ENCODE measurements around the gene TBC1D22A.
"Not testable (repeated sequence)": the region's sequence is repeated elsewhere in the genome, so short reads cannot be mapped to it uniquely, and the experiment has no call there.

Gene TBC1D22A

GRCh38 chr22:47165338-47166032 is 403.0 kb downstream of the TBC1D22A start:
- peak; percentile 64 for DNase-seq (ENCODE audit: low spot score)
- no peak overlapping the region for H3K27ac ChIP-seq
- H3K4me3 ChIP-seq = no peak overlapping the region
- TF ChIP-seq, protein P1, sequence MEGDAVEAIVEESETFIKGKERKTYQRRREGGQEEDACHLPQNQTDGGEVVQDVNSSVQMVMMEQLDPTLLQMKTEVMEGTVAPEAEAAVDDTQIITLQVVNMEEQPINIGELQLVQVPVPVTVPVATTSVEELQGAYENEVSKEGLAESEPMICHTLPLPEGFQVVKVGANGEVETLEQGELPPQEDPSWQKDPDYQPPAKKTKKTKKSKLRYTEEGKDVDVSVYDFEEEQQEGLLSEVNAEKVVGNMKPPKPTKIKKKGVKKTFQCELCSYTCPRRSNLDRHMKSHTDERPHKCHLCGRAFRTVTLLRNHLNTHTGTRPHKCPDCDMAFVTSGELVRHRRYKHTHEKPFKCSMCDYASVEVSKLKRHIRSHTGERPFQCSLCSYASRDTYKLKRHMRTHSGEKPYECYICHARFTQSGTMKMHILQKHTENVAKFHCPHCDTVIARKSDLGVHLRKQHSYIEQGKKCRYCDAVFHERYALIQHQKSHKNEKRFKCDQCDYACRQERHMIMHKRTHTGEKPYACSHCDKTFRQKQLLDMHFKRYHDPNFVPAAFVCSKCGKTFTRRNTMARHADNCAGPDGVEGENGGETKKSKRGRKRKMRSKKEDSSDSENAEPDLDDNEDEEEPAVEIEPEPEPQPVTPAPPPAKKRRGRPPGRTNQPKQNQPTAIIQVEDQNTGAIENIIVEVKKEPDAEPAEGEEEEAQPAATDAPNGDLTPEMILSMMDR (IDR thresholded peaks at IDR 0.05) = no peak

- TF ChIP-seq, protein P1 (IDR thresholded peaks at IDR 0.05) = no peak
- H3K27ac ChIP-seq = no peak overlapping the region
- DNase-seq (ENCODE audit: low spot score) = peak; percentile 26
- H3K4me3 ChIP-seq = no peak overlapping the region
Observed at GRCh38 chr22:47166033-47166404, 403.6 kb downstream of the TBC1D22A start.

DNA sequence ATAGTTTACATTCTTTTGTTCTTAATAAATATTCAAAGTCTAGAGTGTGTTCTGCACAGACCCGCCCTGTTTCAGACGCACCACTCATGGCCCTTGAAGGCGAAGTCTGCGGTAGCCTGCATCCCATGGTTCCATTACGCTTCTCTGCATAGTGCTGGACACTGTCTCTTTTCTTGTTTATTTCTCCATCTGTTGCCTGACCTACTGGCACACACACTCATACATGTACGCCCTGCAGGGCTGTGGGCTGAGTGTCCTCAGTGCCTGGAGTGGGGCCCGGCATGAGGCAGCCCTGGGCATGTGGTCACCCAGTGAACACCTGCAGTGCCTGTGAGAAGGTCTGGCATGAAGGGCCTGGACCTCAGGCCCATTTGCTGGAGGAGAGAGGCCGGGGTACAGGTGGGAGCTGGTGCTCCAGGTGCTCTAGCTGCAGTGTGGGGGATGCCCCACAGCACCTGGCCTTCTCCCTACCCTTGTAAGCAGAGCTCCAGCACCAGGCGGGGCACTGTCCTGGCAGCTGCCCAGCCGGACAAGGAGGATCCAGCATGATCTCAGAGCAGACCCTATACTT is 404.1 kb downstream of the TBC1D22A start:
- DNase-seq (ENCODE audit: low spot score) = peak; percentile 40
- no peak overlapping the region for H3K27ac ChIP-seq
- TF ChIP-seq, protein P1 (IDR thresholded peaks at IDR 0.05) = no peak
- no peak overlapping the region for H3K4me3 ChIP-seq

DNA sequence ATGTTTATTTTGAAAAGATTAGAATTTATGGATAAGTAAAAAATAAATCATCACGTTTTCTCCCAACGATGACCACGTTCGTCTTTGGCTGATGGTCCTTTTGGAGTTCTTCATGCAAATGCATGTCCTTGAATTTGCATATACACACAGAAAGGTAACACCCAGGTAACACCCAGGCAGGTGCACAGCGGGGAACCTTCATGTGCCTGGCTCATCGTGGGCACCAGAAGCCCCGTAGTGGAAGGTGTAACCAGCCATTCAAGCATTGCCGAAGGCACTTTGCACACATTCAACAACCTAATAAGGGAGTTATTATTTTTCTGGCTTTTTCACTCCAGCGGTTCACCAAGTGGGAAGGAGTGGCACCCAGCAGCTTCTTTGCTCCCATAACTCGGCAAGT is 404.6 kb downstream of the TBC1D22A start:
- peak; percentile 14 for DNase-seq (ENCODE audit: low spot score)
- no peak overlapping the region for H3K4me3 ChIP-seq

GRCh38 chr22:47167921-47168320 is 405.5 kb downstream of the TBC1D22A start:
- not testable (repeated sequence) for H3K4me3 ChIP-seq, H3K27ac ChIP-seq
- peak; percentile 14 for DNase-seq (ENCODE audit: low spot score)

More for the DNA sequence above, 404.6 kb downstream of the TBC1D22A start:
- TF ChIP-seq, protein P1 (IDR thresholded peaks at IDR 0.05) = no peak
- no peak overlapping the region for H3K27ac ChIP-seq

DNA sequence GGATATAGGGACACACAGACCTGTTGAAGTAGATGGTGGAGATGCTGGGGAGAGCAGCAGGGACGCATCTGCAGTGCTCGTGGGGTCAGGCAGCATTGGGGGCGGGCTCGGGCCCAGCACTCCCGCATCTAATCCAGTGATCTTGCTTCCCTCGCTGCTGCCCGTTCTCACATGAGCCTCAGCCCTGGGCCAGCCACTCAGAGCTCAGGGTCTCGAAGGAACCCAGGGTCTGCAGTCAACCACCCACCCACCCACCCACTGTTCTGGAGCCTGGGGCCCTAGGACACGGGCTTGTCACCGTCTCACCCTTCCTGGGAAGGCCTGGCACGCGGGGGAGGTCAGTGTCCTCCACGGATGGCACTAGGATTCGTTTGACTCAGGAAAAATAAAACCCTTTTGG is 406.0 kb downstream of the TBC1D22A start:
- Histone ChIP-seq H3K4me3 (no peak overlapping the region), H3K27ac (no peak overlapping the region)
- TF ChIP-seq, protein P1 (IDR thresholded peaks at IDR 0.05) = no peak
- peak; percentile 54 for DNase-seq (ENCODE audit: low spot score)

DNA sequence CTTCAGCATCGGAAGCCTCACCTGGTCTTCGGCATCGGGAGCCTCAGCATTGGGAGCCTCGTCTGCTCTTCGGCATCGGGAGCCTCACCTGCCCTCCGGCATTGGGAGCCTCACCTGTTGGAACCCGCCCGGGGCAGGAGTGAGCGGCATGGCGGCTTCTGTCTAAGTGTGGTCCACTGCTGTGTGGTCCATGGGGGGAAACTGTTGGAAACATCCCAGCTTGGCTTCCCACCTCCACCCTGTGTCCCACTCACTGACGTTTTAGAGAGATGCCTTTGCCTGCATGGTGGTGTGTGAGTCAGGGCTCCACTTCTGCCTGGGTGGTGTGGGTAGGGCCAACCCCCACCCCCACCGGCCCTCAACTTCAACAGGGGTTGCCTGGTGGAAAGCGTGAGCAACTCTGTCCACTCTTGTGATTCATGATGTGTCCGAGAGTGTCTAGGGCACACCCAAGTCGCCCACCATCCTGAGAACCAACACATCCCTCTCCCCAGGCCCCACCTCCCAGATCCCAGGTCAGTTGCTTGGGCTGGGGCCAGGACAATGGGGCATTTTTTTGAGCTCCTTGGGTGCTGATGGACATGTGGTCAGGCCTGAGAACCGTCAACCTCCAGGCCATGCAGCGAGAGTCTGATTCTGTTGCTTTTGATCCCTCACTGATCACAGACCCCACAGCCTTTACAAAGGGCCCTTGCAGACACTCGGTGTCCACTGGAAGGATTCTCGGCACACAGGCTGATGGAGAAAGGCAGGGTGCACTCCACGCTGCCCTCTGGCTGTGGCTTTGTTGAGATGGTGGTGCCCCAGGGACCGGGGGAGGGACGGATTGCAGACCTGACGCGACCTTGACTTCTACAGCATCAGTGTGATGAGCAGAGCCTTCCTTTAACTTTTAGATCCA is 406.7 kb downstream of the TBC1D22A start:
- peak; percentile 65 for DNase-seq (ENCODE audit: low spot score)
- TF ChIP-seq, protein P1 (IDR thresholded peaks at IDR 0.05) = no peak
- H3K27ac ChIP-seq = no peak overlapping the region
- H3K4me3 ChIP-seq = no peak overlapping the region
